Upper lobe of right lung (tissue), 1 donor: ENCODE data around the gene TTC34. TPM values are rescaled to one million over a fixed set of nuclear protein-coding genes. Genes with fewer than 3 reads are reported as not detected.

ENCODE experiments used
- ATAC-seq: fragments of 200-7000 bp; cut with Tn5 transposase; one replicate; pipeline ENCODE4 v1.9.1; 2020; ENCODE audit warnings: mild to moderate bottlenecking, moderate library complexity
- DNase-seq: peaks from one replicate; pipeline ENCODE4 v3.0.0-alpha.2; 2020
- H3K27ac ChIP-seq: fragments of 200-600 bp; one replicate; pipeline ENCODE4 v1.8.0; 2022
- H3K27me3 ChIP-seq: fragments of 200-600 bp; one replicate; pipeline ENCODE4 v1.8.0; 2022; ENCODE audit warnings: mild to moderate bottlenecking
- H3K36me3 ChIP-seq: fragments of 200-600 bp; one replicate; pipeline ENCODE4 v1.8.0; 2022
- H3K4me1 ChIP-seq: fragments of 200-600 bp; one replicate; pipeline ENCODE4 v1.8.0; 2022
- H3K4me3 ChIP-seq: fragments of 200-600 bp; one replicate; pipeline ENCODE4 v1.8.0; 2022; ENCODE audit warnings: mild to moderate bottlenecking
- H3K9me3 ChIP-seq: fragments of 200-600 bp; one replicate; pipeline ENCODE4 v1.8.0; 2022
- CTCF ChIP-seq: fragments of 200-600 bp; IDR thresholded peaks from one replicate; pipeline ENCODE4 v1.8.0; 2022; ENCODE audit warnings: antibody characterized with exemption
- intact Hi-C: fragments of 100-400 bp; cut with DNase I; formaldehyde crosslinking; loops from one replicate; pipeline ENCODE4 v1.11.0; 2022
- total RNA-seq: library from RNA; stranded (reverse); fragmentation: NEBNext Ultra II Directional; extraction: Animal tissue kit (Norgen Biotek cat#: 25700); gene quantifications from one replicate; pipeline ENCODE4 v1.2.1, GENCODE V29; 2021
- donor health status: DM: no; HTN: yes; CAD: no; lungs with severe emphysema.

Gene TTC34
- total RNA-seq, 1 donor from 2014 or later: 1.3 TPM

GRCh38 chr1:2602311-2602835 lies 199.1 kb downstream of the TTC34 start:
- no peak overlapping the region for H3K4me3 ChIP-seq
- no peaks in the 10 kb centered on the region for H3K36me3 ChIP-seq
- peaks cover 9% of the 10 kb centered on the region for H3K27me3 ChIP-seq
- H3K4me1 ChIP-seq: no peaks in the 10 kb centered on the region
- ATAC-seq (no peak), DNase-seq (peak; percentile 41)
- no peak for TF ChIP-seq CTCF
- intact Hi-C loops: no loop called here
- no peaks in the 10 kb centered on the region for H3K9me3 ChIP-seq
- no peak overlapping the region for H3K27ac ChIP-seq

DNA sequence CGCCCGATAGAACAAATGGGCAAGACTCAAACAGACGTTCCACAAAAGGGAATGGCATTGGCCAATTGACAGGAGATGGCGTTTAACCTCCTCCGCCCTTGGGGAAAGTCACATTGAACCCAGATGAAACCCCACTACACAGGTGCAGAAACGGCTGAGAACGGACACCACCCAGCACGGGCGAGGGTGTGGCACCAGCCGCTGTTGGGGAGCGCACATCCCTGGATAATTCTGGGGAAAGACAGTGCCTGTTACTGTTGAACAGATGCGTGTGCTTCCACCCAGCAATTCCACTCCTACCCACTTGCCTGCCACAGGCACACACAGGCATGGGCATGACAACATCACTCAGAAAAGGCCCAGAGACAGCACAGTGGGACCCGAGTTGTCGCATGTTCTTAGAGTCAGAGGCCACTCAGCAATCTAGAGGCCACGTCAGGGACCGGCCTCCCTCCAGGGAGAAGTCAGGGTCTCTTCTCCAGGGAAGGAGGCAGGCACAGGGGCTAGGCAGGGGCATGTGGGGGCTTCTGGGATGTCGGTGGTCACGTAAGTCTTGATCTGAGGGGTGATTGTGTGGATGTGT lies 199.7 kb downstream of the TTC34 start:
- no peaks in the 10 kb centered on the region for H3K4me1 ChIP-seq
- DNase-seq (peak; percentile 46), ATAC-seq (no peak)
- no peaks in the 10 kb centered on the region for H3K36me3 ChIP-seq
- no peak for TF ChIP-seq CTCF
- no peak overlapping the region for H3K4me3 ChIP-seq
- H3K27ac ChIP-seq: no peak overlapping the region
- no peaks in the 10 kb centered on the region for H3K9me3 ChIP-seq
- intact Hi-C loops: no loop called here
- peaks cover 9% of the 10 kb centered on the region for H3K27me3 ChIP-seq

DNA sequence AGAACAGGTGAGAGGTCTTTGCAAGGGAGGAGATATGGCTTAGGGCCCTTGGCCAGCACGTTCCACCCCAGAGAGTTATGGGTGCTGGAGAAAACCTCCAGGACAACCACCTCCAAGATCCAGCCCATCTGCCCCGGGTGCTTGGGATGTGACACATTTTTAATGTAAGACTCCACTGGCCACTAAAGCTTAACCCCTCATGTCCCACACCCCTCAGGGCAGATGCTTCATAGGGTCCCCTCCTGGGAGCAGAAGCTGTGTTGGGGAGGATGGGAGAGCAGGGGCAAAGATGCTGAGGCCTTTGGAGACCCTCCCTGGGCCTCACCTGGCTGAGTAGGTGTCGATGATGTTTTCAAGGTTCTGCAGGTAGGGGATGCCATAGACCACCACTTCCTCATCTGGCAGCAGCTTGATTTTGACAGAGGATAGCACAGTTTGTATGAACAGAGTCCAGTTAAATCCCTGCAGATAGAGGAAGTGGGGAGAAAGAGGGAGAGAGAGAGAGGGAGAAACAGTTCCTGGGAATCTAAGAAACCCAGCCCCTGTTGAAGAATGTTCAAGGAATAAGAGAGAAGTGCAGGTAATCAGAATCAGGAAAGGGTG lies 203.1 kb downstream of the TTC34 start:
- Histone ChIP-seq H3K4me3 (no peak overlapping the region), H3K4me1 (peaks cover 8% of the 10 kb centered on the region), H3K9me3 (no peaks in the 10 kb centered on the region), H3K36me3 (no peaks in the 10 kb centered on the region), H3K27ac (no peak overlapping the region), H3K27me3 (peaks cover 2% of the 10 kb centered on the region)
- no peak for ATAC-seq
- DNase-seq: peak; percentile 18
- intact Hi-C loops: no loop called here
- TF ChIP-seq CTCF: no peak

DNA sequence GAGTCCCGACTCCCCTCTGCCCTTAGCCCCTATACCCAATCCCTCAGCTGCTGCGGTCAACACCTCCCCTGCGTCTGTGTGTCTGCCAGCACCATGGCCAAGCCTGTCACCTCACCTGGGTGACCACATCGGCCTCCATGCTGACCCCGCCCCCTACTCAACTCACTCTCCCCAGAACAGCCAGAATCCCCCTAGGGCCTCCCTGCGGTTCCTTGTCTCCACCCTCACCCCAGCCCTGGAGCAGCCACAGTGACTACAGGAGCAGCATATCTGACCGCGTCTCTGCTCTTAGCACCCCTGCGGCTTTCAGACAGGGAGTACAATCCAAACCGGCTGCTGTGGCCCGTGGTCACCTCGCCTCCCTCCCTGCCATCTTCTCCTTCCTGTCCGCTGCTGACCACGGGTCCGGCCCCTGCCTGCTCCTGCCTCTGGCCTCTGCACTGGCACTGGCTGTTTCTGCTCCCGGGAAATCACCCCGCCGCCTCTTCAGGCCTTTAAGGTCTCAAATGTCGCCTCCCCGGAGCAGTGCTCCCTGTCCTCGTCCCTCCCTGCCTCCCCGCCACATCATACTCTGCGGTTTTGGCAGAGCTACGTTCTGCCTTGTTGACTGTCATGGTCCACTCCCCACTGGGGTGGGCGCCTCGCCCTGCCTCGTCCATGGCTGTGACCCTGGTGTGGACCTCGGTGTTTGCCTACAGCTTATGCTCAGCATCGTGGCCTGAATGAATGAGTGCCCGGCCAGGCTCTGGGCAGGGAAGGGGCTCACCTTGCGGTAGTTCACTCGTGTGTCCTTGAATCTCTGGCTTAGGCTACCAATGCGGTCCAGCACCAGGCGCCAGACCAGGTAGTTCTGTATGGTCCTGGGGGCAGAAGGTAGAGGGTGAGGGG lies 203.8 kb downstream of the TTC34 start:
- H3K9me3 ChIP-seq: no peaks in the 10 kb centered on the region
- no peak overlapping the region for H3K27ac ChIP-seq
- DNase-seq (peak; percentile 64), ATAC-seq (no peak)
- no peak overlapping the region for H3K4me3 ChIP-seq
- H3K27me3 ChIP-seq: no peaks in the 10 kb centered on the region
- no peaks in the 10 kb centered on the region for H3K36me3 ChIP-seq
- intact Hi-C loops: no loop called here
- peaks cover 14% of the 10 kb centered on the region for H3K4me1 ChIP-seq
- TF ChIP-seq CTCF: no peak

DNA sequence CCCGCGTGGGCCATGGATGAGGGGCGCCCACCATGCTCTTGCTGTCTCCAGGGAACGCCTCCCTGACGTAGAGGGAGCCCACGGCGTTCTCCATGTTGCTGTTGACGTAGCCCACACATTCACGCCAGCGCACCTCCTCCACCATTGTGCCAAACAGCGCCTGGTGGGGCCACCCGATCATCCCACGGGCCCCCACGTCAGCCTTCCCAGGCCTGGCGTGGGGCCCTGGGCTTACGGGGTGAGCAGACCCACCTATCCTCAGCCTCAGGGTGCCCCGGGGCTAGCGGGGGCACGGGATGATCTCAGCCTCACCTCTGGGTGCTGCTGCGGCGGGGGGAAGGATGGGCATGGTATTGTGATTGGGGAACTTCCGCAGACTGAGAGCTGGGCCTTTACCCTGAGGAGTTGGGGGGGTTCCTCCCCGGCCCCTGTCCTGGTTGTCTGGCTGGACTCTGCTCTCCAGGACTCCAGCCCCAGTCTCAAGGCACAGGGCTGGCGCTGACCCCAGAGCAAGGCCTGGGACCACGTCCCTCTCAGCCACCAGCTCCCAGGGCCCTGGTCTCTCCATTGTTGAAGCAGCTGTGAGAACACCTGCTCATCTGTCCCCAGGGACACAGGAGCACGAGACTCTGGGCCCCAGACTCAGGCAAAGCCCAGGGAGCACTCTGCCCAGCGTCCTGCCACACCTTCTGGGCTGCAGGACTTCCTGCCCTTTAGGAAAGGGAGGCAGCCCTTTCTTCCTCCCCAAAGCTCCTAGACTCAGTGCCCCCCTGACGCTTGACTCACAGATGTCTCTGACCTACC lies 204.8 kb downstream of the TTC34 start:
- intact Hi-C loops: no loop called here
- H3K9me3 ChIP-seq: no peaks in the 10 kb centered on the region
- DNase-seq (peak; percentile 57), ATAC-seq (no peak)
- H3K36me3 ChIP-seq: no peaks in the 10 kb centered on the region
- H3K4me1 ChIP-seq: peaks cover 14% of the 10 kb centered on the region
- no peak overlapping the region for H3K27ac ChIP-seq
- no peak for TF ChIP-seq CTCF
- no peaks in the 10 kb centered on the region for H3K27me3 ChIP-seq
- H3K4me3 ChIP-seq: no peak overlapping the region
